MV-4-11 (cell line): ENCODE measurements around the gene ISM2.

Experiments
- DNase-seq: peaks from one replicate; lab custom pipeline; 2025; lab: John Stamatoyannopoulos, UW

Gene ISM2

DNA sequence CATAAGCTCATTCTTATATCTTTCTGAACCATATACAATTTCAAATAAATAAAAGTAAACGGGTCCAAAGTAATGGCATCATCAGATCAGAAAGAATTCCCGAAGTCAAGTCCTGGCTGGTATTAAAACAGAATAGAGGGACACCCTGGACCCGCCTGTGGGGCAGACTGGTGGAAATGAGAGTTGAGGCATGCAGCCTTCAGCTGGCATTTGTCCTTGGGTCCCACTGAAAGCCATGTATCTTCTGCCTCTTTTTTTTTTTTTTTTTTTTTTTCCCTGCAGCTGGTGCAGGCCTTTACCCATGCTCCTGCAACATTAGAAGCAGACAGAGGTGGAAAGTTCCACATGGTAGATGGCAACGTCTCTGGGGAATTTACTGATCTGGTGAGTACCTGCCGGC lies 30.8 kb downstream of the ISM2 start:
- no peak for DNase-seq

DNA sequence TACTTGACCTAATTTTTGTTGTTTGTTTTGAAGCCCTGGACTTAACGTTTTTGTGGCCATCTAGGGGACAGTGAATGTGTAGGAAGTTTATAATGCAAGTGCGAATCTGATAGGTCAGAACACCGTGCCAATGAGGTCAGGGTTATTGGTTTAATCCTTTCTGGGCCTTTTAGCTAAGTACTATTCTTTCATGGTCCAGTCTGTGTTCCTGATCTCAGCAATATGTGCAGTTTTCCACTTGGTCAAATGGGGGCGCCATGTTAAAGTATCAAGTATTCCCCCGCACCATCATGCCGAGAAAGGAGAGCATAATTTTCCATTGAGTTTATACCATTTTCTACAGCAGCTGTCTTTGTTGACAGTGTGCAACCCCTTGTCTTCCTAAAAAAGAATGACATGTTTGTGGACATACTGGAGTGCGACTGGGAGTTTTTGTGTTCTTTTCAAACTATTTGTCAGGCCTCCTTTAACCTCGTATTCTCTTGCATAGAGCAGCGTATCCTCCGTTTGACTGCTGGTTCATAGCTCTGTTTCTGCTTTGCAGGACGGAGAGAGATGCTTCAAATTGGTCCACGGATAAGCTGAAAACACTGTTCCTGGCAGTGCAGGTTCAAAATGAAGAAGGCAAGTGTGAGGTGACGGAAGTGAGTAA lies 39.4 kb downstream of the ISM2 start:
- DNase-seq, result peak; percentile 65

DNA sequence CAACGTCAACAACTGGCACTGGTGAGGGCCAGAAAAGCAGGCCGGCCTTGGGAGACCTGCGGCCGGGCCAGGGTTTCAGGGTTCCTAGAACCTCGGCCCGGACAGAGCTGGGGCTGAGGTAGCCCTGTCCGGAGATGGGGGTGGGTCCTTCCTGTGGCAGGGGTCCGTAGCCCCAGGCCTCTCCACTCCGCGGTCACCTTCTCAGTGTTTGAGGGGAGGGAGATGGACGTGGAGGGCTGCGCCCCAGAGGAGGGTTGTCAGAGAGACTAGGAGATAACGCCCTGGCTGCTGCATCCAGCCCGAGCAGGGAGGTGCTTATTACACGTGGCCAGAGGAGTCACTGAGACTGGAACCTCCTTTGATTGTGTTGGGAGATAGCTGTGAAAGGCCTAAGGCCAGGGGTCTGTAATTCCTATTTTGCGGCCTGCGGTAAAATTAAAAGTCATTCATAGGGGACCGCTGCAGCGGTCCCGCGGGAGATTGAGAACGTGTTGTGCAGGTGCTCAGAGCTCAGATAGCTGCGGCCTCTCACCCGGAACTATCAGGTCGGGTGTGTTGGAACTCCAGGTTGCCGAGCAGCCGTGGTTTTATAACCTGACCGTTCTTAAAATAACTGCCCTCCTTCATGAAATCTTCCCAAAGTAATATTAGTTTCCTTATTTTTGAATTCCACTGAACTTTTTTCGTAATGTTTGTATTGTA lies 40.2 kb downstream of the ISM2 start:
- peak; percentile 37 for DNase-seq

GRCh38 chr14:77457522-77458248 lies 40.9 kb downstream of the ISM2 start, which contains the start of the genes AHSA1 and VIPAS39:
TSS of gene AHSA1 (plus strand) at chr14:77458093. CDS start at chr14:77458190, 97 bp downstream.
TSS of gene VIPAS39 (minus strand) at chr14:77457601. CDS start at chr14:77454102, 3,499 bp downstream.
- peak; percentile 99 for DNase-seq

DNA sequence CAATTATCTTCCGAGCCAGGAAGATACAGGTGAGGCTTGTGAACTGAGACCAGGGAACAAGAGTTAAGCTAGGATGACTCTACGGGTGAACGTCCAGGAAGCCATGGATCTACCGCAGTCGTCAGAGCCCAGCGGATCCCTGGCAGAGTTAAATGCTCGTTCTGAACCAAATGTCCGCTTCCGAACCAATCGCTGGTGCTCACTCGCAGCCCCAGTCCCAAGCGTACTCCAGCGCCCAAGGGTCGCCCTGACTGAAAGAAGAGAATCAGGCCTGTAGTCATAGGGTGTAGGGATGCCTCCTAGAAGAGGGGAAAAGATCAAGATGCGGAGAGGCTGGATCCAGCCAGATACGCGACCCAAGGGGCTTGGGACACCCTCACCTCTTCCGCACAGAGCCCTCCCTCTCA lies 41.5 kb downstream of the ISM2 start:
- no peak for DNase-seq

GRCh38 chr14:77455966-77456640 lies 42.5 kb downstream of the ISM2 start:
- no peak for DNase-seq

DNA sequence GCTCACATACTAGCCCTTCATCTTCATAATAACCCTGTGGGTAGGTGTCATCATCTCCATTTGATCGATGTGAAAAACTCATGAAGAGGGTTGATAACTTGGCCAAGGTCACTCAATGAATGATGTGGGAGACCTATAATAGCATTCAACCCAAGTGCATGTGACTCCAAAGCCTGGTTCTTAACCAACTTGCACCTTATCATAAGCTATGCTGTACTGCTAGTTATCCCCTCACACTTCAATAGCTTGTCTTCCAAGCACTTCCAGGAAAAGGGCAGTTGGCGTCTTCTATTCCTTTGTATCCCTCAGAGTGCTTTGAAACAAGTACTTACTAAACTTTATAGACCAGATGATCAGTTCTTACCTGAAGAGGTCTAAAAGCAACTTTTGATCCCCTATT lies 56.4 kb downstream of the ISM2 start:
- no peak for DNase-seq

DNA sequence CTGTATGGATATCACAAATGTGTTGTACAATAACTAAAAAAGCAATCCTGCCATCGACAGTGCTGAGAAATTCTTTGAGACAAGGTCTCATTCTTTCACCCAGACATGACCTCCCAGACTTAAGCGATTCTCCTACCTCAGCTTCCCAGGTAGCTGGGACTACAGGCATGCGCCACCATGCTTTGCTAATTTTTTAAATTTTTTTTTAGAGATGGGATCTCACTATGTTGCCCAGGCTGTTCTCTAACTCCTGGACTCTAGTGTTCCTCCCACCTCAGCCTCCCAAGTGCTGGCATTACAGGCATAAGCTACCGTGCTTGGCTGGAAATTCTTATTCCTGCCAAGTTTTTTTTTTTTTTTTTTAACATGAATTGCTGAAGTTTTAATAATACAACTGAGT lies 58.8 kb downstream of the ISM2 start:
- DNase-seq, result no peak

DNA sequence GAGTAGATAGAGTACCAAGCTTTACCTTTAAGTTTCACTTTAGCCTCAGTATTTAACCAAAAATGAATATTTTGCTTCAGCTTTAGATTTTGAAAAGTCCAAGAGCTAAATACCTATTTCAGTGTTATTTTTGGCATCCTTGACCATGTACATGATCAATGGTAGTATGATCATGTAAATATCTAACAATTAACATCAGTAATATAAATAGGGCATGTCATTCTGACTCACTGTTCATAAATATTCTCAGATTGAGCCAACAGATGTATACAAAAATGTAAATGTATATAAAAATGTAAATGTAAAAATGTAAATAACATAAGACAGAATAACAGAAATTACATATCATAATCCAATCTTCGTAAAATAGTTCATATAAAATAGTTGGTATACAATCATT lies 60.0 kb downstream of the ISM2 start:
- DNase-seq, result no peak

- DNase-seq, result no peak
These were observed 62.6 kb downstream of the ISM2 start for GRCh38 chr14:77436042-77436441.

- DNase-seq, result no peak
These were observed 72.2 kb downstream of the ISM2 start for GRCh38 chr14:77426396-77426795.

GRCh38 chr14:77424862-77425261 lies 73.8 kb downstream of the ISM2 start:
- DNase-seq, result no peak
